GM15510 (cell line): ENCODE data around the gene TLL1.

Source experiments
- POLR2A ChIP-seq: IDR thresholded peaks from 3 replicates; pipeline ENCODE4 v1.6.1; 2011; ENCODE audit warnings: borderline replicate concordance; ENCODE audit not compliant: insufficient read length; ENCODE audit errors: extremely low read depth

The TLL1 gene

DNA sequence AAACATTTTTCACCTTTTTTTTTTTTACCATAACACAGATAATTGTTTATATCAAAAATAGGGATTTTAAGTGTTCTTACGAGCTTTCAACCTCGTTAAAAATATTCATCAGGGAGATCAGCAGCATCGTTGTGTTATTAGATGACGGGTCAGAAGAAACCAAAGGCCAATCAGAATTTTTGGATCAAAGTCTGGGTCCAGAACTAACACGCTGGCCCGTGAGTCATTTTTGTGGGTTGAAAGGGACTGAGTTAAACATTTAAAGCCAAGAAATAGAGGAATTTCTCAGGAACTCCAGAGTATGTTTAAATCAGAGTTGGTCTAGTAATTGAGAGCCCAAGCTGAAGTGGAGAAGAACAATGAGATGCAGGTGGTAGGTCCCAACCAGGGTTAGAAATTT is 170.8 kb downstream of the TLL1 start:
- no peak for TF ChIP-seq POLR2A

DNA sequence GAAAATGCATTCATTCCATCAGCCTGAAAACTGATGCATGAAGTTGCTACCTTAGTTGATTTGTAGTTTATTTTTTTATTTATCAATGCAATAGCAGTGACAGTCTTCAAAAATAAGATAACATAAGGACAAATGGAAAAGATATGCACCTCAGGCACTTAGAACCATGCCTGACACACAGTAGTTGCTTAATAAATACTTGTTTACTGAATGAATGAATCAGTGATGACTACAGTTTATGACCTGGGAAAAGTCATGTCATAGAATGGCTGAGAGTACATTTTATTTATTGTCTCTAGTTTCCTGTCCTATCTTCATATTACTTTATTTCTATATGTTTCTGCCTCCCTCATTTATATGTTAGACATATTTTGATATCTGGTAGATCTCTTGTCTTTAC is 171.8 kb downstream of the TLL1 start:
- no peak for TF ChIP-seq POLR2A

DNA sequence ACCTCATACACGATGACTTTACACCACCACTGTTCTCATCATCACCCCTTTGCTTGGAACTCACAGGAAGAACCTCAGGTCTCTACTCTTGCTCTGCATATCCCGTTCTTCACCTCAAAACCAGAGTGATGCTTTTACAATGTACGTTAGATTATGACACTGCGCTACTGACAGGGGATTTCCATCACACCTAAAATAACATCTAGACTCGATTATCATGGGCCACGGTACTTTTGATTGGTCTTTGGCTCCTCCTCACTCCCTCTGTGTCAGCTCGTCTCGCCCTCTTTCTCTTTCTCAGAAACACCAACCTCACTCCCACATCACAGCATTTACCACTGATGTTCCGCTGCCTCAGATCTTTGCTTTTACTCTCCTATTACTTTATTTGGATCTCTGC is 172.4 kb downstream of the TLL1 start:
- no peak for TF ChIP-seq POLR2A

DNA sequence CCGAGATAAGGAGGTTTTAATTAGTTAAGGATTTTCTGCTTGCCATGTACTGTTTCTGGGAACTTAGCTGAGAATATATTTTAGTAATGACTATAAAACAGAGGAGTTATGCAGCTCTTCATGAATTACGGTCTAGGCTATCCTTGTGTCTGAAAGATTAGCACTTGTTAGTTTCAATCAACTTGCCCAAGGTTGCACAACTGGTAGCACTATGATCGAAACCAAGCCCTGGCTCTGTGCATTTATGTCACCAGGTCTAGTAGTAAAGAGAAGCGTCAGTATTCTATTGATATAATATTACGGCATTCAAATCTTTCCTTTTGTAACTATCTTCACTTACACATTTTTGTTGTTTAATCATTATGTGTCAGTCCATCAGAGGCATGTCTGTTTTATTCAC is 176.0 kb downstream of the TLL1 start:
- TF ChIP-seq POLR2A: no peak

DNA sequence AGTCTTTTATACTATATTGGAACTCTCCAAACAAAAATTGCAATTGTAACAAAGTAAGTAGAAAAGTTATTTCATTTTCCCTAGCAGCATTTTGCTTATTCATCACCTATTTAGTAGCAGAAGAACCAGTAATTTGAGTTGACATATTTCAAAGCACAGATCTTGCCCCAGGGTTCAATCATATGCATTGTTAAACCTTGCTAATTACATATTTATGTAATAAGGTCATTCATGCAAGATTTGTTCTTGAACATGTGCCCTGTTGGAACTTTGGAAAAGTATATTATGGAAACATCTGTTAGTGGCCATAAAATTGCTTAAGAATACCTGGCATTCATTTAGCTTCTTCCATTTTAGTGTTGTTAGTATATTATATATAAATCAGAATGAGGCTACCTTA is 191.7 kb downstream of the TLL1 start:
- no peak for TF ChIP-seq POLR2A

DNA sequence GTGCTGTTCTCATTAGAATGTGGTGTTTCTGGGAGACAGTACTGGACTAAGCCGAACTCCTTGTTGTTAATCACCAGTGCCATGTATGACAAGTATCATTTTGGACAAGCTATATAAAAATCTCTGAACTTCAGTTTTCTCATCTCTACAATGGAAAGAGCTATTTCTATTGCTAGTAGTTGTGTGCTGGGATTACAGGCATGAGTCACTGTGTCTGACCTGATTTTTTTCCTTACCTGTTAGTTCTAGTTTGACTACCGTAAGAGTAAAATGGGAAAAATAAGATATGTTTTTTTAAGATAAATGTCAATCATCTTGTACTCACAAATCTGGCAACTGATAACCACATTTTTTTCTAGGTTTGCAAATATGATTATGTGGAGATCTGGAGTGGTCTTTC is 192.3 kb downstream of the TLL1 start:
- no peak for TF ChIP-seq POLR2A

DNA sequence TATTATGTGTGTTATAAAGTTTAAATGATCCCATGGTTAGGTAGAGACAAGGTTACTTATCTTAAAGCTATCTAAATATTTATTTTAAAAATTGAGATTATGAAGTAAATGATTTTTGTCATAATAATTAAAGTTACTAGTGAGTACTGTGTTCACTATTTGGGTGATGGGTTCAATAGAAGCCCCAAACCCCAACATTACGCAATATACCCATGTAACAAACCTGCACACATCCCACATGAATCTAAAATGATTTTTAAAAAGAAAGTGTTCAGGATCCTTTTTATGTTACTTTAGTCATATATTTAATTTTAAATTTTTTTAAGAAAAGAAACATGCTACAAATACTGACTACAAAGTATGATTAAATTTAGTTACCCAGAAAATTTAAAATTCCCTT is 193.9 kb downstream of the TLL1 start:
- TF ChIP-seq POLR2A: no peak

DNA sequence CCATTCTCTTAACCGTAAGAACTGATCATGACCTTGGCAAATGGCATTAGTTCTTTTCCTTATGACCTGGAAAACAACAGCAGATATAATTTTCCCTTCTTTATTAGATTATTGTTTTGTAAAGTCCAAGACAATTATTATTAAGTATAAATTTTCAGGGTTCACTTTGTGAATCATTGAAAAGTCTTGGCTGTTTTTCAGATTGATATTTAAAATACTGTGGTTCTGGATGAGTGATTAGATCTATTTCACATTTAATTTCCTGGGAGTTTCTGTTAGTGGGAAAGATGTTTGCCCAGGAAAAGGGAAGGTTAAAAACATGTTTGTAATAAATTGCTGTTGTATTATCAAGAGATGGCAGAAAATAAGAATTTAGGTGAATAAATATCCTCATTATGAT is 194.9 kb downstream of the TLL1 start:
- TF ChIP-seq POLR2A: no peak

DNA sequence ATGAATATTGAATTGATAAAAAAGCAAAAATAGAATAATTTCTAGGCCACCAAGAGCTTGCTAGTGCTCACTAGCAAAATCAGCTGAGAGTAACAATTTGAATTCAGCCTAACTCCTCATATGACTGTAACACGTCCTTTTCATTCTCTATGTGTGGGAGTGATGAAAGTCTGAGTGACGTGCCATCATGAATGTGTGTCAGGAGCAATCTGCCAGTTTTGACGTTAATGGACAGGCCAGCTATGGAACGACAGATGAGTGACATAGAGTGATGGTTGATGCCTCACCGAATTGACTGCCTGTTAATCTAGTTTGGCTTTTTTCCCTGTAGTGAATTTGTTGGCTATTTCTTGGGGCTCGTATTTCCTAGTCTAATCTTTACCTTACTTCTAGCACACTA is 200.7 kb downstream of the TLL1 start:
- TF ChIP-seq POLR2A: no peak

DNA sequence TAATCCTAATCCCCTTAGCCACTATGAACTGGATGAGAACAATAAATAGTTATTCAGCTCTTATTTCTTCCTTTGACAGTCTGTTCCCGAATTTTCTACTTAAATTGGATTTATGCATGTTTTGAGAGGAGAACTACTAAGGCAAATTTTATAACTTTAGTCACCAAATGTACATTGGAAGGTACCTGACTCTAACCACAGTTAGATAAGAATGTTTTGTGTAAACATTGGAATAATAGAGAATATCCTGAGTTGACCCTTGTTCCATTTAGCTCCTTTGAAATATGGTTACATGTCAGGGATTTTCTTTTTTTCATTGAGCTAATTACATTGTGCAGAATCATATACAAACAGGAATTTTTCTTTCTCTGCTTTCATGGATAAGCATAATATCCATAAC is 202.6 kb downstream of the TLL1 start:
- no peak for TF ChIP-seq POLR2A

DNA sequence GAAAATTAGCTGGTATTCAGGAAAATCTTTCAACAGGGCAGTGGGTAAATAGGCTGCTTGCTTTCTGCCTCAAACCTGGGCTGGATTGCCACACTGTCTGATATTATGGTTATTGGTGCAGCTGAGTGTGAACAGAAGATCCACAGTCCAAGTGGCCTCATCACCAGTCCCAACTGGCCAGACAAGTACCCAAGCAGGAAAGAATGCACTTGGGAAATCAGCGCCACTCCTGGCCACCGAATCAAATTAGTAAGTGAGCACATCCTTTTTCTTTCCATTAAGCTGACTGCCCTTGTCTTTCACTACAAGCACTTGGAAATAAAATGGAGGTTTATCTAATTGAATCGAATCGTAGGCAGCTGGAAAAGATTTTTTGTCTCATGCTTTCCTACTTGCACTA is 204.7 kb downstream of the TLL1 start:
- no peak for TF ChIP-seq POLR2A

DNA sequence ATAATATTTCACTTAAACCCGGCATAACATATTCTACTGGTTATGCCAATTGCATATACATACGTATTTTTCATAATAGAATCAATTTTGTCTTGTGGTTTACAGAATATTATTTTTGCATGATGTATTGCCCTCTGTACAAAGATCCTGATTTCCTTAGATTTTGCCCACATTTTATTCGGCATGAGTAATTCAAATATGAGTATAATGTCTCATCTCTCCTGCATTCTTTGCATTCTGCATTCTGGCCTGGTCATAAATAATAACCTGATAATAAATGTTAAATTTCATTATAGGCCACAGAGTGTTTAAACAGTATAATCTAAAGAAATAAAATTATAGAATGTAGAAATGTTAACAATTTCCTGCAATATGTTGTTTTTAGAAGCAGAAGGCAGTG is 205.3 kb downstream of the TLL1 start:
- no peak for TF ChIP-seq POLR2A

DNA sequence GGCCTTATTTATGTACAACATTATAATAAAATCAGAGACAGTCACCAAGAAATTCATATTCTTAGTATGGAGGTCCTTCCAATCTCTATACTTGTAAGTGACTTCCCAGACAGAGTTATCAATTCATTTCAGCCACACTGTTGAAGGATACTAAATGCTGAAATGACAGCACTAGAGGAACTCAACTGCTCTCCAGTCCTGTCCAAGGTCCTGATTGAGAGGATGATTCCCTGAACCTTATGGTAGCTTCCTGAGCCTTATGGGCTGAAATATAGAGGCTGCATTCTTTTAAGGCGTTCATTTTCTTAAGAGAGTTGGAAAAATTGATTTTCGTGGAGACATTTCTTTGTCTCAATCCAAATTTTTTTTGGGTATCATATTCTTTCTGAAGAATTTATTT is 205.9 kb downstream of the TLL1 start:
- no peak for TF ChIP-seq POLR2A

DNA sequence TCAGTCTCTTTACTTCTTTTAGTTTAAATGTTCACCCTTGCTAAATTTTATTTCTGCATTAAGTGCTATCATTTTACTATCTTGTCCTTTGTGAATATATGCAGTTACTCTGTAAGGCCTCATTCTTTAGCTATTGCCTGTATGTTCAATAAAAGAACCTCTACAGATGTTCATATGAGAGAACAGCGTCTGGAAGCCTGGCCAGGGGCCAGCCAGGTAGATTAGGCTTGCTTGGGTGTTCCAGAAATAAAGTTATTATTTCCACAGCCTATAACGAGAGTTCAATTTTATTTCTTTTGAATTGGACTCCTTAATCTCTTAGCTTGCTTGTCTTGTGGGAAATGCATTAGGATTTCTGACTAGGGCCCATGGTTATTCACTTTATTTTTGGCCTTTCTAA is 214.5 kb downstream of the TLL1 start:
- TF ChIP-seq POLR2A: no peak

DNA sequence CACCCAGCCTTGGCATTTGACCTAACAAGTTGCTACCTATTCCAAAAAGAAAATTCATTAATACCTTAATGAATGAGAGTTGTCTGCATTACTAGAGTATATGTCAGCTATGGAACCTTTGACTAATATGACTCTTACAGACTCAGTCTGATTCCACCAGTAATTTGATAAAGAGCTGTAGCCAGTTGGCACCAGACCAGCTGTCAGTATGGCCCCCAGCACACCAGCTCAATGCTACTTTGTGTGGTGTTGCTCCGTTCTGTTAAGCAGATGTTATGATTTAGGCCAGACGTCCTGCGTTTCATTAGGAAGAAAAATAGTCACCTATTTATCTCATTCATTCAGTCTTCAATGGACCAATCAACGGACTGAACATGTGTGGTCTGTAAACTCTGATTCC is 215.5 kb downstream of the TLL1 start:
- TF ChIP-seq POLR2A: no peak

DNA sequence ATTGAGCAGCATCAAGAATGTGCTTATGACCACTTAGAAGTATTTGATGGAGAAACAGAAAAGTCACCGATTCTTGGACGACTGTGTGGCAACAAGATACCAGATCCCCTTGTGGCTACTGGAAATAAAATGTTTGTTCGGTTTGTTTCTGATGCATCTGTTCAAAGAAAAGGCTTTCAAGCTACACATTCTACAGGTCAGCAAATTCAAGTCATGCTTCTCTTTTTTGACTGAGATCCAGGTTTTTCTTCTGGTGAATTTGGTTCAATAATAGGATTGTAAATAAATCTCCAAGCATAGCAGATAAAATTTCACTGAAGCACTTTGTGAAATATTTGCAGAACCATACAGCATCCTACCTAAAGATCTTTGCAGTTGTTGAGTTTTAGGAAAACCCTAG is 218.1 kb downstream of the TLL1 start:
- TF ChIP-seq POLR2A: no peak

DNA sequence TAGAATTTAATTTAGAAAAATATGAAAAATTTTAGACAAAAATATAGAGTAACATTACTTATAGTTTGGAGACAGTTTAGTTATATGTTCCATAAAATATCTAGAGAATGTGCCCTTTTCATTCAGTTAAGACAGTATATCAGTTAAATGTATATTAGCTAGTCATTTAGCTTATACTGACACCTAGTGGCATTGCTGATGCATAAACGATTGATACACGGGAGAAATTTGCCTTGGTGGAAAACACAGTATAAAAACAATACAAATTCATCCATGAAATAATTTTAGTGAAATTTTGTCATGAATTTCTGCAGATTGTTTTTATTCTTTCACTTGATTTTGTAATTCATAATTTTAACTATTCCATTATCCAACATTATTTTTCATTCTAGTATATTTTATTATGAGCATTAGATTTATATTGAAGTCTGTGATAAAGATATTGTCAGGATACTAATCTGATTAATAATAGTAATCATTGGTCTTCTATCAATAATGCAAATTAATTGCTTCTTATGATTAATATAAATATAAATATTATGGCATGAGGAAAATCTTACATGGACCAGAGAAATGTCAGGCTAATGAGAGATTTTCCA is 219.0 kb downstream of the TLL1 start:
- TF ChIP-seq POLR2A: no peak
